Neural progenitor cell (in vitro differentiated cells): Measurements from ENCODE around the gene MYO16. TPM values are rescaled to one million over a fixed set of nuclear protein-coding genes. Genes with fewer than 3 reads are reported as not detected.

ENCODE experiments used
- DNase-seq: peaks from one replicate; pipeline ENCODE4 v3.0.0-alpha.2; 2016; ENCODE audit warnings: low spot score
- H2AFZ ChIP-seq: fragments of 200-600 bp; sonication (generic); replicated peaks from 2 replicates; pipeline ENCODE4 v1.6.1; 2016; ENCODE audit warnings: antibody characterized with exemption
- H3F3A ChIP-seq: fragments of 200-600 bp; sonication (generic); 2 replicates; pipeline ENCODE4 v1.6.1; 2016; ENCODE audit warnings: antibody characterized with exemption, low read depth
- H3K27ac ChIP-seq: fragments of 200-600 bp; sonication (generic); 2 replicates; pipeline ENCODE4 v1.5.1; 2016; ENCODE audit warnings: mild to moderate bottlenecking
- H3K27me3 ChIP-seq: fragments of 200-600 bp; sonication (generic); 2 replicates; pipeline ENCODE4 v1.6.1; 2016; ENCODE audit warnings: mild to moderate bottlenecking, moderate library complexity
- H3K36me3 ChIP-seq: fragments of 200-600 bp; sonication (generic); 2 replicates; pipeline ENCODE4 v1.5.1; 2016
- H3K4me1 ChIP-seq: fragments of 200-600 bp; sonication (generic); 2 replicates; pipeline ENCODE4 v1.6.1; 2016; ENCODE audit warnings: mixed run types
- H3K4me2 ChIP-seq: fragments of 200-600 bp; sonication (generic); 2 replicates; pipeline ENCODE4 v1.6.1; 2016
- H3K4me3 ChIP-seq: fragments of 200-600 bp; sonication (generic); 2 replicates; pipeline ENCODE4 v1.5.1; 2016
- H3K79me2 ChIP-seq: fragments of 200-600 bp; sonication (generic); 2 replicates; pipeline ENCODE4 v1.6.1; 2016; ENCODE audit warnings: low read depth
- H3K9ac ChIP-seq: fragments of 200-600 bp; sonication (generic); 2 replicates; pipeline ENCODE4 v1.6.1; 2016
- H3K9me3 ChIP-seq: fragments of 200-600 bp; sonication (generic); 2 replicates; pipeline ENCODE4 v1.5.1; 2016; ENCODE audit warnings: low read depth
- H4K20me1 ChIP-seq: fragments of 200-600 bp; sonication (generic); 2 replicates; pipeline ENCODE4 v1.6.1; 2016; ENCODE audit warnings: low read depth
- H3K27ac Mint-ChIP-seq: 3 replicates; pipeline ENCODE4 v1.8.0; 2021; ENCODE audit warnings: mixed read lengths
- H3K27me3 Mint-ChIP-seq: 2 replicates; pipeline ENCODE4 v1.8.0; 2022; ENCODE audit warnings: low read depth, mild to moderate bottlenecking, inconsistent platforms, moderate library complexity, mixed read lengths; ENCODE audit not compliant: insufficient read depth
- H3K36me3 Mint-ChIP-seq: 3 replicates; pipeline ENCODE4 v1.8.0; 2021; ENCODE audit warnings: mixed read lengths
- H3K4me1 Mint-ChIP-seq: 3 replicates; pipeline ENCODE4 v1.8.0; 2021; ENCODE audit warnings: mixed read lengths
- H3K4me3 Mint-ChIP-seq: 3 replicates; pipeline ENCODE4 v1.8.0; 2021; ENCODE audit warnings: mild to moderate bottlenecking, moderate library complexity, mixed read lengths
- H3K9me3 Mint-ChIP-seq: 3 replicates; pipeline ENCODE4 v1.8.0; 2020; ENCODE audit warnings: mixed read lengths
- CTCF ChIP-seq: fragments of 200-600 bp; sonication (generic); IDR thresholded peaks from 2 replicates; pipeline ENCODE4 v1.5.1; 2017; ENCODE audit warnings: antibody characterized with exemption, mild to moderate bottlenecking
- EZH2 ChIP-seq: fragments of 200-600 bp; sonication (generic); IDR thresholded peaks from 2 replicates; pipeline ENCODE4 v1.6.1; 2017; ENCODE audit warnings: antibody characterized with exemption, mild to moderate bottlenecking, moderate library complexity
- EZH2phosphoT487 ChIP-seq: fragments of 200-600 bp; sonication (generic); IDR thresholded peaks from 2 replicates; pipeline ENCODE4 v1.6.1; 2017; ENCODE audit warnings: antibody characterized with exemption
- total RNA-seq: library from RNA; depleted of rRNA; stranded (reverse); fragments of >200 nt; gene quantifications from 2 replicates; pipeline ENCODE4 v1.2.3, GENCODE V29; 2015; ENCODE audit warnings: low replicate concordance

The MYO16 gene
- total RNA-seq, 1 donor from 2014 or later = 0.41 TPM

DNA sequence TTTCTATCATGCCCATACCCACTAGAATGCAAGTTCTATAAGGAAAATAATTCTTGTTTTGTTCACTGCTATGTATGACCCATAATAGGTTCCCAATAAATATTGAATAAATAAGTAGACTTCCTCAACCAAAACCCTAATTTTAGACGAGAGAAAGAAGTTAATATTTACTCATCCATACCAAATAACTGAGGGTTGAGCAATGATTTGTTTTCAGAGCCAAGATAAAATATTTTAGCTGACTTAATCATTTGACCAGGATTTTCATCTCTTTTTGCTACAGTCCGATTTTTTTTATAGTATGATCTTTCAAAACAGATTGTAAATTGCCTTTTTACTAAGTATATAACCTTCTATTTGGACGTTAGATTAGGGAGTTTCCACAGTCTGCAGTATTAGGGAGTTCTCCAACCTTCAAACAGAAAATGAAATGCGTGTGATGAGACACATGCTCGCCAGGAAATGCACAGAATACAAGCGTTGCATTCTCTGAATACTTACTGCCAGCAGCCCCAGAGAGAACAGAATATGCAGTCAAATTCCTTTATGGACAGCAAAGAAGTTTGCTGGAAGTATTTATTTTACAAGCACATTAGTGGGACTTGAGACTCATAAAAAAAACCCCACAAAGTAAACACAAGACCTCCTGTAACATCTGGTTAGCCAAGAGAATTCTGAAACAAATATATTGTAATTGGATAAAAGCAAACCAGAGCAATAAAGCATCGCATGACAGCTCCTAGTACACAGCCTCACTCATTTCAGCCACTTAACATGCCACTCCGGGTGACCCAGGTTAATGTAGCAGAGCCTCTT, 230.0 kb downstream of the MYO16 start:
- Mint-ChIP-seq H3K27me3 (peaks cover 2% of the 10 kb centered on the region), H3K36me3 (no peaks in the 10 kb centered on the region), H3K9me3 (no peaks in the 10 kb centered on the region), H3K27ac (no peak overlapping the region), H3K4me1 (peaks cover 2% of the 10 kb centered on the region), H3K4me3 (no peak overlapping the region)
- Histone ChIP-seq H3K4me2 (no peak overlapping the region), H3K79me2 (no peaks in the 10 kb centered on the region), H3K36me3 (no peaks in the 10 kb centered on the region), H2AFZ (no peak overlapping the region), H3K4me3 (no peak overlapping the region), H3K27me3 (no peaks in the 10 kb centered on the region), H3K27ac (no peak overlapping the region), H4K20me1 (no peaks in the 10 kb centered on the region), H3K4me1 (no peaks in the 10 kb centered on the region), H3K9ac (no peak overlapping the region), H3K9me3 (no peaks in the 10 kb centered on the region), H3F3A (no peaks in the 10 kb centered on the region)
- DNase-seq = no peak
- no peak for TF ChIP-seq EZH2
- TF ChIP-seq CTCF = no peak

- Histone ChIP-seq H3K4me1 (no peaks in the 10 kb centered on the region), H3K36me3 (no peaks in the 10 kb centered on the region), H3F3A (no peaks in the 10 kb centered on the region), H3K4me2 (no peak overlapping the region), H3K27ac (no peak overlapping the region), H3K9me3 (no peaks in the 10 kb centered on the region), H3K79me2 (no peaks in the 10 kb centered on the region), H2AFZ (no peak overlapping the region), H3K27me3 (no peaks in the 10 kb centered on the region), H4K20me1 (no peaks in the 10 kb centered on the region), H3K4me3 (no peak overlapping the region), H3K9ac (no peak overlapping the region)
- H3K36me3 Mint-ChIP-seq = no peaks in the 10 kb centered on the region
- DNase-seq = no peak
- TF ChIP-seq CTCF = no peak
- TF ChIP-seq EZH2 = no peak
- TF ChIP-seq EZH2phosphoT487 = no peak
- H3K9me3 Mint-ChIP-seq = no peaks in the 10 kb centered on the region
- peaks cover 2% of the 10 kb centered on the region for H3K27me3 Mint-ChIP-seq
- H3K4me3 Mint-ChIP-seq = no peak overlapping the region
- peaks cover 2% of the 10 kb centered on the region for H3K4me1 Mint-ChIP-seq
- no peak overlapping the region for H3K27ac Mint-ChIP-seq
These were observed 231.0 kb downstream of the MYO16 start for GRCh38 chr13:108860418-108860817.

GRCh38 chr13:108877300-108877699, 247.9 kb downstream of the MYO16 start:
- no peaks in the 10 kb centered on the region for H3K4me1 Mint-ChIP-seq
- Histone ChIP-seq H3K4me2 (no peak overlapping the region), H3K4me3 (no peak overlapping the region), H3K36me3 (no peaks in the 10 kb centered on the region), H3K27me3 (no peaks in the 10 kb centered on the region), H3K79me2 (no peaks in the 10 kb centered on the region), H3K9me3 (no peaks in the 10 kb centered on the region), H3F3A (no peaks in the 10 kb centered on the region), H4K20me1 (no peaks in the 10 kb centered on the region), H3K4me1 (no peaks in the 10 kb centered on the region), H2AFZ (no peak overlapping the region), H3K27ac (no peak overlapping the region), H3K9ac (no peak overlapping the region)
- H3K4me3 Mint-ChIP-seq = no peak overlapping the region
- peaks cover 11% of the 10 kb centered on the region for H3K9me3 Mint-ChIP-seq
- H3K36me3 Mint-ChIP-seq = peaks cover 1% of the 10 kb centered on the region
- no peaks in the 10 kb centered on the region for H3K27me3 Mint-ChIP-seq
- TF ChIP-seq EZH2 = no peak
- TF ChIP-seq CTCF = no peak
- TF ChIP-seq EZH2phosphoT487 = no peak
- H3K27ac Mint-ChIP-seq = no peak overlapping the region
- DNase-seq = no peak
